Right ventricle myocardium inferior (tissue), 1 donor: Measurements from ENCODE around the gene PDZK1IP1. TPM values are rescaled to one million over a fixed set of nuclear protein-coding genes. Genes with fewer than 3 reads are reported as not detected.

Source experiments
- ATAC-seq: fragments of 200-7000 bp; cut with Tn5 transposase; one replicate; pipeline ENCODE4 v1.9.1; 2020; ENCODE audit warnings: mild to moderate bottlenecking, moderate library complexity
- DNase-seq: peaks from one replicate; pipeline ENCODE4 v3.0.0; 2021; ENCODE audit errors: missing footprints
- intact Hi-C: fragments of 100-400 bp; cut with DNase I; formaldehyde crosslinking; loops from one replicate; pipeline ENCODE4 v1.11.0; 2022
- long read RNA-seq: library from polyadenylated mRNA; unstranded; transcript quantifications from one replicate; pipeline ENCODE4 v2.0.0, GENCODE V29; 2021
- total RNA-seq: library from RNA; stranded (reverse); fragmentation: NEBNext Ultra II Directional; extraction: Animal tissue kit (Norgen Biotek cat#: 25700); gene quantifications from one replicate; pipeline ENCODE4 v1.2.1, GENCODE V29; 2021
- donor health status: DM: no; HTN: yes; CAD: no; lungs with severe emphysema.

PDZK1IP1 gene
- not detected for total RNA-seq
- long read RNA-seq: 0 reads

GRCh38 chr1:47189844-47190508 lies at the start of gene PDZK1IP1:
PDZK1IP1 (minus strand) TSS chr1:47190036; CDS start chr1:47189932, 104 bp downstream.
- peak; percentile 79 for DNase-seq
- intact Hi-C loops: loop anchor here (5.0 kb wide), 1 partner anchor 522 kb away; no protein-coding TSS in a partner anchor
- peak; percentile 92 for ATAC-seq

GRCh38 chr1:47238935-47239592 lies 49.2 kb upstream of the PDZK1IP1 start:
- ATAC-seq: no peak
- DNase-seq: no peak
- intact Hi-C loops: no loop called here

GRCh38 chr1:47235806-47236205 lies 46.0 kb upstream of the PDZK1IP1 start:
- no peak for ATAC-seq
- DNase-seq: no peak
- intact Hi-C loops: no loop called here

- ATAC-seq (no peak), DNase-seq (no peak)
- intact Hi-C loops: no loop called here
These were observed 45.4 kb upstream of the PDZK1IP1 start for GRCh38 chr1:47235241-47235681.

- intact Hi-C loops: no loop called here
- ATAC-seq (no peak), DNase-seq (no peak)
These were observed 43.4 kb upstream of the PDZK1IP1 start for GRCh38 chr1:47233186-47233585.

- intact Hi-C loops: no loop called here
- no peak for ATAC-seq
- DNase-seq: no peak
These were observed 42.5 kb upstream of the PDZK1IP1 start, which contains the start of gene TAL1 for GRCh38 chr1:47232187-47232874. TAL1 (minus strand) TSS chr1:47232225; CDS start chr1:47225888, 6,337 bp downstream.

- intact Hi-C loops: no loop called here
- ATAC-seq (no peak), DNase-seq (no peak)
These were observed 41.7 kb upstream of the PDZK1IP1 start for GRCh38 chr1:47231301-47232186.

- intact Hi-C loops: no loop called here
- DNase-seq: no peak
These were observed 41.0 kb upstream of the PDZK1IP1 start for GRCh38 chr1:47230692-47231300.

GRCh38 chr1:47229886-47230691 lies 40.3 kb upstream of the PDZK1IP1 start:
- intact Hi-C loops: no loop called here
- no peak for ATAC-seq
- no peak for DNase-seq

More at GRCh38 chr1:47230692-47231300, 41.0 kb upstream of the PDZK1IP1 start:
- no peak for ATAC-seq

- no peak for DNase-seq
- no peak for ATAC-seq
- intact Hi-C loops: no loop called here
These were observed 39.4 kb upstream of the PDZK1IP1 start for GRCh38 chr1:47229031-47229885.

GRCh38 chr1:47228644-47229030 lies 38.8 kb upstream of the PDZK1IP1 start:
- intact Hi-C loops: no loop called here
- peak; percentile 36 for ATAC-seq
- no peak for DNase-seq

GRCh38 chr1:47227341-47228232 lies 37.8 kb upstream of the PDZK1IP1 start:
- intact Hi-C loops: no loop called here
- no peak for DNase-seq
- ATAC-seq: no peak

GRCh38 chr1:47226839-47227215 lies 37.0 kb upstream of the PDZK1IP1 start:
- intact Hi-C loops: no loop called here
- no peak for DNase-seq
- ATAC-seq: no peak

- ATAC-seq (no peak), DNase-seq (no peak)
- intact Hi-C loops: no loop called here
These were observed 36.4 kb upstream of the PDZK1IP1 start for GRCh38 chr1:47226121-47226838.

GRCh38 chr1:47225430-47226100 lies 35.7 kb upstream of the PDZK1IP1 start:
- intact Hi-C loops: no loop called here
- ATAC-seq (no peak), DNase-seq (no peak)
